ENCODE measurements around the gene ERV3-1.

- TF ChIP-seq, protein P1, sequence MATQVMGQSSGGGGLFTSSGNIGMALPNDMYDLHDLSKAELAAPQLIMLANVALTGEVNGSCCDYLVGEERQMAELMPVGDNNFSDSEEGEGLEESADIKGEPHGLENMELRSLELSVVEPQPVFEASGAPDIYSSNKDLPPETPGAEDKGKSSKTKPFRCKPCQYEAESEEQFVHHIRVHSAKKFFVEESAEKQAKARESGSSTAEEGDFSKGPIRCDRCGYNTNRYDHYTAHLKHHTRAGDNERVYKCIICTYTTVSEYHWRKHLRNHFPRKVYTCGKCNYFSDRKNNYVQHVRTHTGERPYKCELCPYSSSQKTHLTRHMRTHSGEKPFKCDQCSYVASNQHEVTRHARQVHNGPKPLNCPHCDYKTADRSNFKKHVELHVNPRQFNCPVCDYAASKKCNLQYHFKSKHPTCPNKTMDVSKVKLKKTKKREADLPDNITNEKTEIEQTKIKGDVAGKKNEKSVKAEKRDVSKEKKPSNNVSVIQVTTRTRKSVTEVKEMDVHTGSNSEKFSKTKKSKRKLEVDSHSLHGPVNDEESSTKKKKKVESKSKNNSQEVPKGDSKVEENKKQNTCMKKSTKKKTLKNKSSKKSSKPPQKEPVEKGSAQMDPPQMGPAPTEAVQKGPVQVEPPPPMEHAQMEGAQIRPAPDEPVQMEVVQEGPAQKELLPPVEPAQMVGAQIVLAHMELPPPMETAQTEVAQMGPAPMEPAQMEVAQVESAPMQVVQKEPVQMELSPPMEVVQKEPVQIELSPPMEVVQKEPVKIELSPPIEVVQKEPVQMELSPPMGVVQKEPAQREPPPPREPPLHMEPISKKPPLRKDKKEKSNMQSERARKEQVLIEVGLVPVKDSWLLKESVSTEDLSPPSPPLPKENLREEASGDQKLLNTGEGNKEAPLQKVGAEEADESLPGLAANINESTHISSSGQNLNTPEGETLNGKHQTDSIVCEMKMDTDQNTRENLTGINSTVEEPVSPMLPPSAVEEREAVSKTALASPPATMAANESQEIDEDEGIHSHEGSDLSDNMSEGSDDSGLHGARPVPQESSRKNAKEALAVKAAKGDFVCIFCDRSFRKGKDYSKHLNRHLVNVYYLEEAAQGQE (IDR thresholded peaks at IDR 0.05; ENCODE audit: insufficient read depth in 1 of 2, low read depth in 2 of 2, low read length in 1 of 2) = no peak
- TF ChIP-seq, protein P2, sequence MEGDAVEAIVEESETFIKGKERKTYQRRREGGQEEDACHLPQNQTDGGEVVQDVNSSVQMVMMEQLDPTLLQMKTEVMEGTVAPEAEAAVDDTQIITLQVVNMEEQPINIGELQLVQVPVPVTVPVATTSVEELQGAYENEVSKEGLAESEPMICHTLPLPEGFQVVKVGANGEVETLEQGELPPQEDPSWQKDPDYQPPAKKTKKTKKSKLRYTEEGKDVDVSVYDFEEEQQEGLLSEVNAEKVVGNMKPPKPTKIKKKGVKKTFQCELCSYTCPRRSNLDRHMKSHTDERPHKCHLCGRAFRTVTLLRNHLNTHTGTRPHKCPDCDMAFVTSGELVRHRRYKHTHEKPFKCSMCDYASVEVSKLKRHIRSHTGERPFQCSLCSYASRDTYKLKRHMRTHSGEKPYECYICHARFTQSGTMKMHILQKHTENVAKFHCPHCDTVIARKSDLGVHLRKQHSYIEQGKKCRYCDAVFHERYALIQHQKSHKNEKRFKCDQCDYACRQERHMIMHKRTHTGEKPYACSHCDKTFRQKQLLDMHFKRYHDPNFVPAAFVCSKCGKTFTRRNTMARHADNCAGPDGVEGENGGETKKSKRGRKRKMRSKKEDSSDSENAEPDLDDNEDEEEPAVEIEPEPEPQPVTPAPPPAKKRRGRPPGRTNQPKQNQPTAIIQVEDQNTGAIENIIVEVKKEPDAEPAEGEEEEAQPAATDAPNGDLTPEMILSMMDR (IDR thresholded peaks at IDR 0.05) = no peak
Measured at GRCh38 chr7:64998865-64999164, 7.7 kb downstream of the ERV3-1 start.
